ENCODE data around the gene CFAP157.

The CFAP157 gene

GRCh38 chr9:127693143-127693542 lies 13.6 kb upstream of the CFAP157 start:
- DNase-seq (ENCODE audit: low read depth in 2 of 2) = no peak

- DNase-seq (ENCODE audit: low read depth in 2 of 2) = no peak
These were observed 13.1 kb upstream of the CFAP157 start for GRCh38 chr9:127693697-127694096.

GRCh38 chr9:127694890-127695720 lies 11.7 kb upstream of the CFAP157 start:
- DNase-seq (ENCODE audit: low read depth in 2 of 2) = peak; percentile 36 to 39

GRCh38 chr9:127697575-127697974 lies 9.2 kb upstream of the CFAP157 start:
- DNase-seq (ENCODE audit: low read depth in 2 of 2) = no peak

- DNase-seq (ENCODE audit: low read depth in 2 of 2) = no peak
These were observed 8.4 kb upstream of the CFAP157 start for GRCh38 chr9:127698386-127698785.

GRCh38 chr9:127698985-127699670 lies 7.7 kb upstream of the CFAP157 start:
- peak; percentile 85 to 86 for DNase-seq (ENCODE audit: low read depth in 2 of 2)

- DNase-seq (ENCODE audit: low read depth in 2 of 2) = no peak
These were observed 6.6 kb upstream of the CFAP157 start for GRCh38 chr9:127700140-127700539.

GRCh38 chr9:127700594-127701255 lies 6.1 kb upstream of the CFAP157 start:
- DNase-seq (ENCODE audit: low read depth in 2 of 2) = no peak

GRCh38 chr9:127703289-127703946 lies 3.4 kb upstream of the CFAP157 start:
- DNase-seq (ENCODE audit: low read depth in 2 of 2) = no peak

GRCh38 chr9:127705577-127706379 lies 1.0 kb upstream of the CFAP157 start:
- no peak for DNase-seq (ENCODE audit: low read depth in 2 of 2)

- no peak for DNase-seq (ENCODE audit: low read depth in 2 of 2)
These were observed 978 bp downstream of the CFAP157 start for GRCh38 chr9:127707766-127708165.

GRCh38 chr9:127708952-127709587 lies 2.3 kb downstream of the CFAP157 start:
- no peak for DNase-seq (ENCODE audit: low read depth in 2 of 2)

GRCh38 chr9:127710204-127710783 lies 3.5 kb downstream of the CFAP157 start:
- DNase-seq (ENCODE audit: low read depth in 2 of 2) = no peak

GRCh38 chr9:127711226-127711701 lies 4.5 kb downstream of the CFAP157 start:
- DNase-seq (ENCODE audit: low read depth in 2 of 2) = no peak

GRCh38 chr9:127711831-127712274 lies 5.1 kb downstream of the CFAP157 start:
- no peak for DNase-seq (ENCODE audit: low read depth in 2 of 2)

GRCh38 chr9:127712371-127712770 lies 5.6 kb downstream of the CFAP157 start:
- no peak for DNase-seq (ENCODE audit: low read depth in 2 of 2)

- no peak for DNase-seq (ENCODE audit: low read depth in 2 of 2)
These were observed 6.1 kb downstream of the CFAP157 start for GRCh38 chr9:127712867-127713266.

GRCh38 chr9:127714020-127714750 lies 7.4 kb downstream of the CFAP157 start:
- no peak for DNase-seq (ENCODE audit: low read depth in 2 of 2)

GRCh38 chr9:127714951-127715469 lies 8.2 kb downstream of the CFAP157 start:
- no peak for DNase-seq (ENCODE audit: low read depth in 2 of 2)

Data from fibroblast of skin of left biceps (primary cell).